ENCODE measurements around the gene RSRC2. TPM values are rescaled to one million over a fixed set of nuclear protein-coding genes. Genes with fewer than 3 reads are reported as not detected.
A peak's percentile ranks its signal among the peaks of the same experiment; 100 is the strongest.
"Not testable (repeated sequence)": the region's sequence is repeated elsewhere in the genome, so short reads cannot be mapped to it uniquely, and the experiment has no call there.

The RSRC2 gene
- total RNA-seq, 1 experiment from 2014 or later: 38.1 TPM

GRCh38 chr12:122518908-122519307 lies 7.8 kb downstream of the RSRC2 start:
- DNase-seq (ENCODE audit: low read depth): peak; percentile 13

DNA sequence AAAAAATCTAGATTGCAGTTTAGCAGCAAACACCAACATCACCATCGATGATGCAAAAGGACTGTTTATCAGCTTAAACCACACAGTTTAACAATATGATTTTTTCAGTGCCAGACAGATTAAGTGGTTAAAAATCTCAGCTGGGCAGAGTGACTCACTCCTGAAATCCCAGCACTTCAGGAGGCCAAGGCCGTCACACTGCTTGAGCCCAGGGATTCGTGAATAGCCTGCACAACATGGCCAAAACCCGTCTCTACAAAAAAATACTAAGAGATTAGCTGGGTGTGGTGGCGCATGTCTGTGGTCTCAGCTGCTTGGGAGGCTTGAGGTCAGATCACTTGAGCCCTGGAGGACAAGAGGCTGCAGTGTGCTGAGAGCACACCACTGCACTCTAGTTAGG lies 8.9 kb downstream of the RSRC2 start:
- DNase-seq (ENCODE audit: low read depth): peak; percentile 97

DNA sequence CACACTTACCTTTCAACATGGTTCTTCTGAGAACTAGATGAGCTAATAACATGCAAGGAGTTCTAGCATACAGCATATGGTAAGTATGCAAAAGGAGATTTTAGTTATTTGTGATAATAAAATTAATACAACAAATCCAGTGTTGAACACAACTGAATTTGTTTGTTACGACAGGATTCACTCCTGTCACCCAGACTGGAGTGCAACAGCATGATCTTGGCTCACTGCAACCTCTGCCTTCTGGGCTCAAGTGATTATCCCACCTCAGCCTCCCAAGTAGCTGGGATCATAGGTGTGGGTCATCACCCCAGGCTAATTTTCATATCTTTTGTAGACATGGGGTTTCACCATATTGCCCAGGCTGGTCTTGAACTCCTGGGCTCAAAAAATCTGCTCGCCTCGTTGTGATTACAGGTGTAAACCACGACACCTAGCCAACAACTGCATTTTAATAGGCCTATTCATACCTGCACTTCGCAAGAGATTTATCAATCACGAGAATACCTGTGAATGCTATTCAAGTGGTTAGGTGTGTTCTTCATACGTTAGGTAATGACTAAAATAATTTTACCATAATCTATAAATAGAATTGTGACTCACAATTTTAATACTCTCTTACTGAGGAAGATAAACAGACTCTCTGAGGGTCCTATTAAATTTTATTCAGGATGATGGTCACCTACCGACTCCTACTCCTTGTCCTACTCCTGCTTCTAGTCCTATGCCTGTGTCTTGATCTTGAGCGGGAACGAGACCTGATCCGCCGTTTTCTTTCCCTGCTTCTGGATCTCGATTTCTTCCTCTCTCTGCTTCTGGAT lies 10.0 kb downstream of the RSRC2 start:
- DNase-seq (ENCODE audit: low read depth): no peak

GRCh38 chr12:122515275-122515674 lies 11.5 kb downstream of the RSRC2 start:
- DNase-seq (ENCODE audit: low read depth): no peak

DNA sequence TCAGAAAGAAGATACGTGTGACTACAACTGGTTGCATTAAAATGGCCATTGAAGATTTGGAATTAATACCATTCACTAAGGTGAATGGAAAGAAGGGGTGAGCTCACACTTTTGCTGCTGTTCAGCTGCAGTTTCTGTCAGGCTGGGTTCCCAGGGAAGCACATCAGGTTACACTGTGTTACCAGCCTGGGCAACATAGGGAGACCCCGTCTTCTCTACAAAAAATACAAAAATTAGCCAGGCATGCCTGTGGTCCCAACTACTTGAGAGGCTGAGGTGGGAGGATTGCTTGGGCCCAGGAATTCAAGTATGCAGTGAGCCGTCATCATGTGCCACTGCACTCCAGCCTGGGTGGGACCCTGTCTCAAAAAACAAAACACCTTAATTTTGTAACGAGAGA lies 13.1 kb downstream of the RSRC2 start:
- DNase-seq (ENCODE audit: low read depth): no peak

- DNase-seq (ENCODE audit: low read depth): not testable (repeated sequence)
Measured at GRCh38 chr12:122513028-122513427, 13.7 kb downstream of the RSRC2 start.

GRCh38 chr12:122508163-122508562 lies 18.6 kb downstream of the RSRC2 start:
- DNase-seq (ENCODE audit: low read depth): no peak

GRCh38 chr12:122506393-122506938 lies 20.3 kb downstream of the RSRC2 start:
- DNase-seq (ENCODE audit: low read depth): no peak

GRCh38 chr12:122505419-122506051 lies 21.2 kb downstream of the RSRC2 start:
- DNase-seq (ENCODE audit: low read depth): no peak

GRCh38 chr12:122503783-122504590 lies 22.7 kb downstream of the RSRC2 start:
- DNase-seq (ENCODE audit: low read depth): no peak

DNA sequence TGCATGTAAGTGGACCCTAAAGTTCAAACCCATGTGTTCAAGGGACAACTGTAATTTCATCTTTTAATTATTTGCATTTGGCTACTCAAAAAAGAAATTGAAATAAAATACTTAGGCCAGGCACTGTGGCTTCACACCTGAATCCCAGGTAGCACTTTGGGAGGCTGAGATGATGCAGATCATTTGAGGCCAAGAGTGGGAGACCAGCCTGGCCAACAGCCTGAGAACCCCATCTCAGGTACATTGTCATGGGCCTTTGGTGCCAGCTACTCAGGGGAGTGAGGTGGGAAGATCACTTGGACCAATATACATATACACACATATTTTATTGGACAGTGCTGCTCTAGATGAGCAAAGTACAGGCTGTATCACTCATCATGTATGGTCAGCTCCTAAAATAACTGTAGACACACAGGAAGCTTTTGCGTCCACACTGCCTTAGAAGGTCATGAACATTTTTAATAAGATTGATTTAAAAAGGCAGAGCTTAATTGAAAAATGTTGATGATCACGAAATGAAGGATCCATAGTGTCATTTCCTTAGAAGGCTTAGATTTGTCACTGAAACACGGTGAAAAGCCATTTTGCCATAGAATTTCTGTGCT lies 23.5 kb downstream of the RSRC2 start:
- peak; percentile 10 for DNase-seq (ENCODE audit: low read depth)

- DNase-seq (ENCODE audit: low read depth): no peak
Measured at GRCh38 chr12:122501489-122501989, 25.2 kb downstream of the RSRC2 start.

GRCh38 chr12:122500685-122501488 lies 25.8 kb downstream of the RSRC2 start, which contains the start of gene ZCCHC8:
Gene ZCCHC8 (minus strand): TSS chr12:122500932. CDS start chr12:122500840, 92 bp downstream.
- DNase-seq (ENCODE audit: low read depth): peak; percentile 98

DNA sequence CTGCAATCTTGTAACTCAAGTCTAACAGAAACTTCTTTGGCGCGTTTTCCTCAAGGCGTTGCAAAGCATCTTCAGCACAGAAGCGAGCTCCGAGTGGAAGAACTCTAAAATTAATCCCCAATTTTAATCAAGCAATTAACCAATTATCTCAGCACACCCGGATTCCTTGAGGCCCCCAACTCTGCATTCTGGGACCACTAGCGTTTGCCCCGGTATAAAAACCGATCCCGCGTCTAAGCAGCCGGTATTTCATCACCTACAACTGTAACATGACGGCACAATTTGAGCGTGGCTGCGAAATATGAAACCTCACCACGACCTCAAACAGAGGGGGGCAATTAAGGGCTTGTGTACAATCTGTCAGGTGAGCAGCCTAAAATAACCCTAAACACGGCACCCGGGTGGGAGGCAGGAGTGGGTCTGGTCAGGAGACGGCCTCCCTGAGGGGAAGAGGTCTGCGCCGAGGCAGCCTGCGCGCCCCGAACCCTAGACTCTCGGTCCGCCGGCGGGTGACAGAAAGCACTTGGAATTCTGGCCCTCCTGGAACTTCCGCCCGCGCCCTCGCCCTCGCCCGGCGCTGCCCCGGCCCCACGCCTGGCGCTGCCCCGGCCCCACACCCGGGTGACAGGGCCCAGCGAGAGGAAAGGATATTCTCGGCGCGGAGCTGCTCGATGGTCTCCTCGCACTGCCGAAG lies 26.6 kb downstream of the RSRC2 start:
- peak; percentile 70 for DNase-seq (ENCODE audit: low read depth)

DNA sequence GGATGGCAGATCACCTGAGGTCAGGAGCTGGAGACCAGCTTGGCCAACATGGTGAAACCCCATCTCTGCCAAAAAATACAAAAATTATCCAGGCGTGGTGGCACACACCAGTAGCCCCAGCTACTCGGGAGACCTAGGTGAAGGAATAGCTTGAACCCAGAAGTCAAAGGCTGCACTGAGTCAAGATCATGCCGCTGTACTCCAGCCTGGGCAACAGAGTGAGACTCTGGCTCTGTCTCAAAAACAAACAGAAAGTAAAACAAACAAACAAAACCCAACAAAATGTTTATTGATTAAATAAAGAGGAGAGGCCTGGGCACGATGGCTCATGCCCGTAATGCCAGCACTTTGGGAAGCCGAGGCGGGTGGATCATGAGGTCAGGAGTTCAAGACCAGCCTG lies 31.5 kb downstream of the RSRC2 start:
- DNase-seq (ENCODE audit: low read depth): no peak

- DNase-seq (ENCODE audit: low read depth): not testable (repeated sequence)
Measured at GRCh38 chr12:122493222-122493621, 33.5 kb downstream of the RSRC2 start.

DNA sequence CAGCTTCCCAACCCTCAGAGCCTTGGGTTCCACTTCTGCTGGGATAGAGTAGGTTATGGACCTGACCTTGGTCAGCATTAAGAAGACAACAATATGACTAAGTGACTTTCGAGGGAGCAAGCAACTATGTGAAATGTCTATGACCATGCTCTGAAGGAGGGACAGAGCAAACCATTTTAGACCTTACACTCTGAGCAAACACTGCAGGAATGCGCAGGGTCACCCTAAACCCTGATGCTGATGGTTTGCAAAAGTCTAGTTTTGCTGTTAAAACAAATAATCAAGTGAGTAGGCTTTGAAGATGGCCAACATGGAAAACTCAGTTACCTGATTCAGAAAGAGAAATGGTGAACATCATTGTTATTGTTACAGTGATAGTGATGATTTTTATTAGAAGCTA lies 34.7 kb downstream of the RSRC2 start:
- DNase-seq (ENCODE audit: low read depth): no peak

DNA sequence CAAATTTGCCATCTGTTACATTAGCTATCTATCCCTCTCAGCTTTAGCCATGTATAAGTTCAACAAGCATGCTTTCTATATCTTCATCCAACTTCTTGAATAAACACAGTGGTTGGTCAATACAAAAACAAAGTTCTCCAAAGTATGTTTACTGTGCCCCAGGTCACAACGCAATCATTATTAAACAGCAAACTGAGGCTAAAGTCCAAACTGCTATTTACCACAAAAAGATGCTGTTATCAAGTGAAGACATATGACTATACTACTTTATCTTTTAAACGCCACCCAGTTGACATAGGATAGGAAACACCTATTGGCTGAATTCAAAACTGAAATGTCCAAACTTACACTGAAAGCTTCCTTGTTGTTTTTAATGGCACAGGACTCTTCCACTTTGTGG lies 37.7 kb downstream of the RSRC2 start:
- no peak for DNase-seq (ENCODE audit: low read depth)

- DNase-seq (ENCODE audit: low read depth): not testable (repeated sequence)
Measured at GRCh38 chr12:122487807-122488206, 38.9 kb downstream of the RSRC2 start.
